RWPE2 (cell line): Measurements from ENCODE around the gene XPNPEP2.

Experiments used
- ATAC-seq: fragments of 200-7000 bp; cut with Tn5 transposase; 3 replicates; pipeline ENCODE4 v1.9.1; 2021; ENCODE audit warnings: low read depth
- DNase-seq: peaks from one replicate; pipeline ENCODE4 v3.0.0-alpha.2; 2020; ENCODE audit warnings: low spot score
- H3K27ac ChIP-seq: fragments of 450-650 bp; 2 replicates; pipeline ENCODE4 v1.5.1; 2017; ENCODE audit warnings: mild to moderate bottlenecking; ENCODE audit not compliant: poor library complexity, severe bottlenecking
- H3K27me3 ChIP-seq: fragments of 250-450 bp; sonication (Bioruptor Pico); 2 replicates; pipeline ENCODE4 v1.5.1; 2021; ENCODE audit warnings: mild to moderate bottlenecking, moderate library complexity; ENCODE audit not compliant: insufficient read depth, poor library complexity, severe bottlenecking
- H3K36me3 ChIP-seq: fragments of 250-450 bp; sonication (Bioruptor Pico); 2 replicates; pipeline ENCODE4 v1.5.1; 2020; ENCODE audit warnings: low read depth, mild to moderate bottlenecking, moderate library complexity
- H3K4me1 ChIP-seq: fragments of 250-450 bp; sonication (Bioruptor Pico); 2 replicates; pipeline ENCODE4 v1.5.1; 2021; ENCODE audit warnings: mild to moderate bottlenecking, moderate library complexity; ENCODE audit not compliant: insufficient read depth, poor library complexity, severe bottlenecking
- H3K4me3 ChIP-seq: fragments of 250-450 bp; sonication (Bioruptor Pico); 2 replicates; pipeline ENCODE4 v1.5.1; 2021; ENCODE audit warnings: mild to moderate bottlenecking, moderate library complexity; ENCODE audit not compliant: severe bottlenecking
- H3K9me3 ChIP-seq: fragments of 250-450 bp; sonication (Bioruptor Pico); 2 replicates; pipeline ENCODE4 v1.5.1; 2021; ENCODE audit warnings: mild to moderate bottlenecking, moderate library complexity; ENCODE audit not compliant: severe bottlenecking
- TF ChIP-seq, protein P1 (sequence below): fragments of 450-650 bp; IDR thresholded peaks from one replicate; pipeline ENCODE4 v1.5.1; 2017; ENCODE audit warnings: mild to moderate bottlenecking, moderate library complexity; ENCODE audit not compliant: poor library complexity, severe bottlenecking

The XPNPEP2 gene

DNA sequence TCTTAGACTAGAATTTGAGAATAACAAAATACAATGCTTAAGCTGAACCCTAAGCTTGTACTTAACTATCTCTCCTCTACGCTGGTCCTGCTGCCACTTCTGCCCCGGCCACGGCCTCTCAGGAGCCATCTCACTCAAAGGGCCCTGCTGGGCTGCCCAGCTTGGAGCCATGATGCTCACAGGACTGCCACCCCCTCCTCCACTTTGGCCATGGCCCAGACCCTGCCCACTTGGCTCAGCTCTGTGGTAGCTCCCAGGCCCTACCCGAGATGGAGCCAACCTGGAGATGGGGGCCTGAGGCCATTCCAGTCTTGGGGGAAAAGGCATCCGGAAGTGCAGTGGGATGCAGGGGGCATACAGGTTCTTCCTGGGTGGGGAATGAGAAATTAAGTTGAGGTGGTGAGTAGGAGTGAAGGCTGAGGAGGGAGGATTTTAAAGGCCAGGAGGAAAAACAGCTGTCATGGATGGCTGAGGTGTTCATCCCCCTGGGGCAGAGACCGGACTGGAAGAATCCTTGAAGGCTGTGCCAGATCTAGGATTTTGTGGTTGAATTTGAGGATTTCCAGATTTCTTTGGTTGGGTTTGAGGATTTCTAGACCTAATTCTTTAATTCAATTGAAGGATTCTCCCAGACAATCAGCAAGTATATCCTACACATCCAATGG, 41.8 kb downstream of the XPNPEP2 start:
- H3K27me3 ChIP-seq: no peaks in the 10 kb centered on the region
- DNase-seq: no peak
- no peaks in the 10 kb centered on the region for H3K36me3 ChIP-seq
- no peak overlapping the region for H3K4me3 ChIP-seq
- H3K27ac ChIP-seq: no peak overlapping the region
- no peaks in the 10 kb centered on the region for H3K9me3 ChIP-seq
- ATAC-seq: no peak
- TF ChIP-seq, protein P1, sequence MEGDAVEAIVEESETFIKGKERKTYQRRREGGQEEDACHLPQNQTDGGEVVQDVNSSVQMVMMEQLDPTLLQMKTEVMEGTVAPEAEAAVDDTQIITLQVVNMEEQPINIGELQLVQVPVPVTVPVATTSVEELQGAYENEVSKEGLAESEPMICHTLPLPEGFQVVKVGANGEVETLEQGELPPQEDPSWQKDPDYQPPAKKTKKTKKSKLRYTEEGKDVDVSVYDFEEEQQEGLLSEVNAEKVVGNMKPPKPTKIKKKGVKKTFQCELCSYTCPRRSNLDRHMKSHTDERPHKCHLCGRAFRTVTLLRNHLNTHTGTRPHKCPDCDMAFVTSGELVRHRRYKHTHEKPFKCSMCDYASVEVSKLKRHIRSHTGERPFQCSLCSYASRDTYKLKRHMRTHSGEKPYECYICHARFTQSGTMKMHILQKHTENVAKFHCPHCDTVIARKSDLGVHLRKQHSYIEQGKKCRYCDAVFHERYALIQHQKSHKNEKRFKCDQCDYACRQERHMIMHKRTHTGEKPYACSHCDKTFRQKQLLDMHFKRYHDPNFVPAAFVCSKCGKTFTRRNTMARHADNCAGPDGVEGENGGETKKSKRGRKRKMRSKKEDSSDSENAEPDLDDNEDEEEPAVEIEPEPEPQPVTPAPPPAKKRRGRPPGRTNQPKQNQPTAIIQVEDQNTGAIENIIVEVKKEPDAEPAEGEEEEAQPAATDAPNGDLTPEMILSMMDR: no peak
- no peaks in the 10 kb centered on the region for H3K4me1 ChIP-seq

DNA sequence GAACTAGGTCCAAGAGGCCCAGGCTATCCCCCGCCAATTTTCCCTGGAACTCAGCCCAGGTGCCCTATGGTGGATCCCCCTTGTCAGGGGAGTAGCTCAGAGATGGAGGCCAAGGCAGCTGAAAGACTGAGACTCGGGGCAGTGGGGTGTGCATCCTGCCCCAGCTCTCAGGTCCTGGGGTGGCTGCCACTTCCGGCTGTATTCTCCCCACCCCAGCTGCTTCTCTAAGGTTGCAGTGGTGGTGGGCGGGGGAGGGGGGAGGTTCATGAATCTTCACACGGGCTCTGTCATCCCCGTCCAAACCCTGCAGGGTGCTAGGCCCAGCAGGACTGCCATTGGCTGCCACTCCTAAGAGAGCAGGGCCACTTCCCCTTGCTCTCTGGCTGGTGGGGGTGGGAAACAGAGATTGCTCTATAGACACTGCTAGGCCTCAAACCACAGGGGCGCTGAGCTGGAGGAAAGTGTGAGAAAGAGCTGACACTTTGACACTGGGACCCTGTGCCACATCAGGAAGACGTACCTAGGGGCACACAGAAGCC, 42.4 kb downstream of the XPNPEP2 start:
- H3K27me3 ChIP-seq: no peaks in the 10 kb centered on the region
- DNase-seq: no peak
- H3K36me3 ChIP-seq: no peaks in the 10 kb centered on the region
- TF ChIP-seq, protein P1: no peak
- H3K4me3 ChIP-seq: no peak overlapping the region
- no peak for ATAC-seq
- no peaks in the 10 kb centered on the region for H3K9me3 ChIP-seq
- no peak overlapping the region for H3K27ac ChIP-seq
- H3K4me1 ChIP-seq: no peaks in the 10 kb centered on the region

DNA sequence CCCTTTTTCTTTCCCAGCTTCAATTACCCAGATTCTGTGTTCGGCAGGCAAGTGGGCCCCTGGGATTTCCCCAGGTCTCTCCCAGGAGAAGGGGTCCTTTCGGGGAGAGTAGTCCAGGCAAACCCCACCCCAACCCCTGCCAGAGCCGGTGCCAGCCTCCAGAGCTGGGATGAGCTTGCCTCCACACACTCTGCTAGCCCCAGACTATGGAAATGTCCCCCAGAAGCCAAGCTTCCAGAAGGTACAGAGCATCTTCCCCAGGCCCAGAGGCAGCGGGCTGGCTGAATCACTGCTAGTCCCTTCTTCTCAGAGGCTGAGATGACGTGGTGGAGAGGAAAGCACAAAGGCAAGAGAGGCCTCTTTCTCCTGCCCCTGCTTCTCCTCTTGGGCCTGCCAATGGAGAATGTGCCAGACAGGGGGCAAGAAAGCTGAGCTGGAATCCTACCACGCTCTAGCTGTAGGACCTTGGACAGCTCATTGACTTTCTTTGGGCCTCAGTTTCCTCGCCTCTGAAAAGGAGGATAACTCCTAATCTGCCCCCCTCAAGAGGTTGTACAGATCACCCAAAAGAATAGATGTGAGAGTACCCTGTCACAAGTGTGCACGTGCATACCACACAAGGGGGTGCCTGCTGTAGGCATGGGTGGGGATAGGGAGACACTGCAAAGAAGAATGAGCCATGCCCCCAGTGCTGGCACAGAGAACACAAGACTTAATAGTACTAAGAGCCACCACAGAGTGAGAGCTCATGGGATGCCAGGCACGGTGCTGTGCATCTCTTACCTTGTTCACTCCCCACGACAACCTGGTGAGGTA, 43.1 kb downstream of the XPNPEP2 start:
- TF ChIP-seq, protein P1: no peak
- ATAC-seq (no peak), DNase-seq (no peak)
- Histone ChIP-seq H3K4me1 (no peaks in the 10 kb centered on the region), H3K27ac (no peak overlapping the region), H3K27me3 (no peaks in the 10 kb centered on the region), H3K9me3 (no peaks in the 10 kb centered on the region), H3K4me3 (no peak overlapping the region), H3K36me3 (no peaks in the 10 kb centered on the region)

- no peaks in the 10 kb centered on the region for H3K9me3 ChIP-seq
- no peak for DNase-seq
- TF ChIP-seq, protein P1: no peak
- H3K4me1 ChIP-seq: no peaks in the 10 kb centered on the region
- no peak overlapping the region for H3K27ac ChIP-seq
- no peaks in the 10 kb centered on the region for H3K27me3 ChIP-seq
- no peak overlapping the region for H3K4me3 ChIP-seq
- no peaks in the 10 kb centered on the region for H3K36me3 ChIP-seq
- no peak for ATAC-seq
These were observed 43.9 kb downstream of the XPNPEP2 start for GRCh38 chrX:129782706-129783105.
